ENCODE measurements around the gene MATN1. TPM values are rescaled to one million over a fixed set of nuclear protein-coding genes. Genes with fewer than 3 reads are reported as not detected.

The MATN1 gene
- total RNA-seq, 1 donor from 2014 or later, result not detected

DNA sequence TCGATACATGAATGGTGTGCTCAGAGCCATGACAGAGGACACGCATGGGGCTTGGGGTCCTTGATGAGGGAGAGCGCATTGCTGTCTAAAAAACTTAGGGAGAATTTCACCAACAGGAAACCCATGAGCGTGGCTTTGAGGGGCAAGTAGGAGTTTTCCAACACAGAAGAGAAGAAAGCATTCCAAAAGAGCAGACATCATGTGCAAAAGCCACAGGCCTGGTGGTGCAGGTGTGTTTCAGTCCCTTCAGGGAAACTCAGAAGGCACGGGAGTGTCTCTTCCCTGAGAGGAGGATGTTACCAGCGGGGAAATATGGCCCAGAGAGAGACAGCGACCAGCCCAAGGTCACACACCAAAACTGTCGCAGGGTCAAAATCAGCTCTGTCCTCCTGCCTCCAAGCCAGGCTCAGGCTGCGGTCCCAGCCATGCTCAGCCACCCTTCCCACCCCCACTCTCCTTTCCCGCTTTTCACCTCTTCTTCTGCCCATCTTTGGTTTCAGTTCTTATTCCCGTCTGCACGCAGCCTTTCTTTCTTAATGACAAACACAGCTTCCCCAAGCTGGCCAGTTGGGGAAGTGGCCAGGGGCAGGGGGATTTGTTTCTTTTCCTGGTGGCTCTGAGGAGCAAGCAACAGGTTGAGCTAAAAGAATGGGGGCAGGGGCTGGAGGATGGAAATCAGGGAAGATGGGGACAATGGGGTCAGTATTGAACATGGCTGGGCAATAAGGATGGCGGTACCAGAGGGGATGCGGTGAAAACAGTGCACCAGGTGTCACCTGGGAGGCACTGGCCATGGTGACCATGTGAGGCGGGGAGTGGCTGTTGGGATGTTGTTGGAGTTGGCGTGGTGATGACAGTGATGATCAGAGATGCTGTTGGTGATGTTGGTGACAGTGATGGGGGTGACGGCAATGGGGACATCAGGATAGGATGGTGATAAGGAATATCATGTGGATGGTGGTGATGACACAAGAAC, 23.9 kb upstream of the MATN1 start:
- intact Hi-C loops (cut with DNase I), result no loop called here
- DNase-seq (ENCODE audit: low spot score), result no peak

DNA sequence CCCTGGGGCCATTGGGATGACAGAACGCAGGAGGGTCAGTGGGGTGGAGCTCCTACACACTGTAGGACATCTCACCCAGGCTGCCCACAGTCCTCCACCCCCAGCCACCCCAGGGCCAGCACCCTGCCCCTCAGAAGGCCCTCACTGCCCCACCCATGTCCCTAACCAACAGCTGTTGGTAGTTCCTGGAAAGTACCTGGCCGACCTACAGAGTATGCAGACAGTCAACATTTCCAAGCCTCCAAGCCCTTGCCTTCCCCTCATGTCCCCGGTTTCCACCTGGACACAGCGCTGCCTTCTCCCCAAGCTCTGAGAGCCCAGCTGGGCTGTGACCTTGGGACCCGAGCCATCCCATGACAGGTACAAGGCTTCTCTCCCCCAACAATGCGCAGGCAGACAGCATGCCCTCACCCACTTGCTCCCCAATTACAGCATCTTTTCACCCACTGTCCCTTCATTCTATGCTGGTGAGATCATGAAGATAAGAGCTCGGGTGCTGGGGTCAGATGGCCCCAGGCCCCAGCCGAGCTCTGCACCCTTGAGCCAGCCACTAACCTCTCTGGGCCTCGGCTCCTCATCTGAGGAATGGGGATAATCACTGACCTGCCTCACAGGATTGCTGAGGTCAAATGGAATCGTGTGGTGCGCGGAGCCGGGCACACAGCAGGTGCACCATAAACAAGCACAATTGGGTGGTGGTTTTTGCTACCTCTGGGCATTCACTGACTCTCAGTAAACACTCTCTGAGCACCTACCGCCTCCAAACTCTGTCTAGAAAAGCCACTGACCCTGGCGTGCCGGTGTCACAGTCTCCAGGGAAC, 23.0 kb upstream of the MATN1 start:
- DNase-seq (ENCODE audit: low spot score), result no peak
- intact Hi-C loops (cut with DNase I), result no loop called here

DNA sequence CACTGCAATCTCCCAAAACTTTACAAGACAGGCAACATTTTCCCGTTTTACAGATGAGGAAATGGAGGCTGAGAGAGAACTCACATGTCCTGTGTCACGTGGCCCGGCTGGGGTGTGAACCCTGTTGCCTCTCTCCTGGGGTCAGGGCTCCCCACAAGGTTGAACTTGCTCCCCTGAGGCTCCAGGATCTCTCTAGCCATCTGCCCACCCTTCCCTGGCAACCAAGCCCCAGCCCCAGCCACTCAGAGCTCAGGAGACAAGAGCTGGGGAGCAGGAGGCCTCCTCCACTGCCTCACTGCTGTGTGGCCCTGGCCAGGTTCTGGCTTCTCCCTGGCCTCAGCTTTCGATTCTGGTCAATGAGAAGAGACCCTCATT, 22.4 kb upstream of the MATN1 start:
- intact Hi-C loops (cut with DNase I), result no loop called here

DNA sequence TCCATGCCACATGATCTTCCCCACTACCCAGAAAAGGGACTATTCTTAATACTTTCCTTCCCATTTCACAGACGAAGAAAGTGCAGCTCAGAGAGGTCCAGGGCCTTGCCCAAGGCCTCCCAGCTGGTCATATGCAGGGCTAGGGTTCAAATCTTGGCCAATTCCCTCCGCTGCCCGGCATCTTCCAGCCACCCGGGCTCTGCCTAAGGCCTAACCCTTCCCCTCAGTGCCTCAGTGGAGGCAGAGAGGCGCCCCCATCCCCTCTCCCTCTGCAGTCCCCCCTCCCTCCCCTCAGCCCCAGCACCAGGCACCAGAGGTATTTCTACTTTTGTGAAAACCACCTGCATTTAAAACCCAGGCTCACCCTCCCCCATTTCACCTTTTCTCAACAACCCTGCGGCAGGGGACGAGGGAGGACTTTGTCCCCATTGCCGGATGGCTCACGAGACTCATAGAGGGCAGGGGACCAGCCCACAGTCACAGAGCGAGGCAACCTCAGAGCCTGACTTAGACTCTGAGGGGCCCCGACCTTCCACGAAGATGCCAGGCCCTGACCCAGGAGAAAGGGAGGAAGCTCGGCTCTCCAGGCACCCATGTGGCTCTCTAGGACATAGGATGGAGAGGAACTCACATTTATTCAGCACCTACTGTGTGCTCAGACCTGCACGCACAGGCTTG, 21.9 kb upstream of the MATN1 start:
- DNase-seq (ENCODE audit: low spot score), result no peak
- intact Hi-C loops (cut with DNase I), result no loop called here

More for the DNA sequence above, 22.4 kb upstream of the MATN1 start:
- no peak for DNase-seq (ENCODE audit: low spot score)

DNA sequence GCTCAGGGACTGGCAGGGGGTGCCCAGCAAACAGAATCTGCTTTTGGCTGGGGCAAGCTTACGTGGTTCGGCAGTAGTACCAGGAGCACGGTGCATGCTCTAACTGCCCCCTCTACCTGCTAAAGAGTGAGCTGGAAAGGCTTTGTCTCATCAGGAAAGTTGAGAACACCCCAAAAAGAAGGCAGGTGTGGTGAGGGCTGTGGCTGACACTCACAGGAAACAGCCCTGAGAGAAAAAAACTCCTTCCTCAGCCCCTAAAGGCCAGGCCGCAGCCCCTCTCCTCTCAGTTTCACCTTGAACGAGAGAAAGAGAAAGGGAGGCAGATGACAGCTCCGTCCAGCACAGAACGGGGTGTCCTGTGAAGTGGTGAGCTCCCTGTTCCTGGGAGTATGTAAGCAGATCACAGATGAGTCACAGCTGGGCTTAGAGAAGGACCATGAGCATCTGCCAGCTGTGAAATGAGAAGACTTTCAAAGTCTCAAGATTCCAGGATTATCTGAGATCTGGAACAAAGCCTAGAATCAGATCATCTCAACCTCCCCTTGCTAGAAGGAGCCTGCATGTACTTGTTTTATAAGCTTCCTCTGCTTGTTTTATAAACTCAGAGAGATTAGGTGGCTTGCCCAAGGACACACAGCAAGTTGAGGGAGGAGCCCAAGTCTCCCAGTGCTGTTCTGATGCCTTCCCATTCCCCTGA, 20.8 kb upstream of the MATN1 start:
- intact Hi-C loops (cut with DNase I), result no loop called here
- no peak for DNase-seq (ENCODE audit: low spot score)

DNA sequence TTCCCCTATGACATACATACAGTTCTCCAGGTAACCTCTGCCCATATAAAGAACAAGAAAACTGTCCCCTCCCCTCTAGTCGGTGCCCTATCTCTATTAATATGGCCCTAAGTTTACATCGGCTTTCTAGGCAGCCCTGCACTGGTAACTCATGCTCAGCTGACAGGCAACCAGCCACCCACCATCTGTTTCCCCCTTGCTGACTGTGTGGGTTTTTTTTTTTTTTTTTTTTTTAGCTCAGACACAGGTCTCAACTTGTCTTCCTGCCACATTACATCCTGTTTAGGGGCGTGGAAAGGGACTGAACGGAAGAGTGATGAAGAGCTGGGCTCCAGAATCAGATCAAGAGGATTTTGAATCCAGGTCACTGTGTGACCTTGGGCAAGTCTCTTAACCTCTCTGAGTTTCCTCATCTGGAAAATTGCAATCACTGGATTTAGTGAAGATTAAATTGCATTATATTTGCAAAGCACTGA, 20.2 kb upstream of the MATN1 start:
- no peak for DNase-seq (ENCODE audit: low spot score)
- intact Hi-C loops (cut with DNase I), result no loop called here

DNA sequence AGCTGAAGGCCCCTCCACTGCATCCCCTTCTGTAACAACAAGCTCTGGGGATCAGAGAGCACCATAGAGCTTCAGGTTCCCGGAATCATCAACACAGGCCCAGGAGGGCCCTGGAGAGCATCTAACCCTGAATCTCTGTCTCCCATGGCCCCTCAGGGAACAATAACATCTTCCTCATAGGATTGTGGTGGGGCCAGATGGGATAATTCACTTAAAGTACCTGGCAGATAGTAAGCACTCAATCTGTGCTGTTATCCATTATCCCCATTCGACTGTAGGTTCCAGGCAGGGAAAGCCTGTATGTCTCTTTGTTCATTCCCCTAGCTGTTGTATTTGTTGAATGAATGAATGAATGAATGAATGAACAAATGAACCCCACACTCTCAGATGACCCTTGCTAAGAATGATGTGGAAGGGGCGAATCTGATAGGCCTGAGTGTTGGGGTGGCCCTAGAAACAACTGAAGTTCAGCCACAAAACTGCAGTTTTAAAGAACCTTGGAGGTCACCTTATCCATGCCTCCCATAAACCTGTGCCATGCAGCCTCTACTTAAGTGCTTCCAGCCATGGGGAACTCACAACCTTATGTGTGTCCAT, 19.7 kb upstream of the MATN1 start:
- intact Hi-C loops (cut with DNase I), result no loop called here
- DNase-seq (ENCODE audit: low spot score), result no peak

DNA sequence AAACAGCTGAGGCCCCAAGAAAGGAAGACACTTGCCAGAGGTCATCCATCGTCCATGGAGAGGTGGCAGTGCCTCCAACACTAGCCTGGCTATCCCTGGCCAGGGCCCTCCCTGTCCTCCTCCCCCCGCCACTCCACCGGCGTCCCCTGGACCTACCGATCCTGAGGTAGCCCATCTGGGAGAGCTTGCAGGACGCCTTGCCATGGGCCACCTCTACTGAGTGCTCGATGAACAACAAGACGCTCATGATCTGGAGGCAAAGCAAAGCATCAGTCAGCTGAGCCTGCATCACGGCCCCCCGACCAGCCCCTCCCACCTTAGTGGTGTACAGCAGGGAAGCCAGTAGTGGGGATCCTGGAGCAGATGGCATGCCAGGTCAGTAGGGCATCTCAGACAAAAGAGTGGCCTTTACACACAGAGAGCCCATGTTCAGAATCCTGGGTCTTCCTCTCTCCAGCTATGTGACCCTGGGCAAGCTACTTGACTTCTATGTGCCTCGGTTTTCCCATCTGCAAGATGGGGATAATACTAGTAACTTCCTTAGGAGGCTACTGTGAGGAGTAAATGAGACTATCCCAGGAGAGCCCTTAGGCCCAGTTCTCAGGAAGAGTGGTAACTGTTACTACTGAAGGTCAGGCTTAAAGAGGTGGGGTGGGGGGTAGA, 19.0 kb upstream of the MATN1 start:
- DNase-seq (ENCODE audit: low spot score), result no peak
- intact Hi-C loops (cut with DNase I), result no loop called here

DNA sequence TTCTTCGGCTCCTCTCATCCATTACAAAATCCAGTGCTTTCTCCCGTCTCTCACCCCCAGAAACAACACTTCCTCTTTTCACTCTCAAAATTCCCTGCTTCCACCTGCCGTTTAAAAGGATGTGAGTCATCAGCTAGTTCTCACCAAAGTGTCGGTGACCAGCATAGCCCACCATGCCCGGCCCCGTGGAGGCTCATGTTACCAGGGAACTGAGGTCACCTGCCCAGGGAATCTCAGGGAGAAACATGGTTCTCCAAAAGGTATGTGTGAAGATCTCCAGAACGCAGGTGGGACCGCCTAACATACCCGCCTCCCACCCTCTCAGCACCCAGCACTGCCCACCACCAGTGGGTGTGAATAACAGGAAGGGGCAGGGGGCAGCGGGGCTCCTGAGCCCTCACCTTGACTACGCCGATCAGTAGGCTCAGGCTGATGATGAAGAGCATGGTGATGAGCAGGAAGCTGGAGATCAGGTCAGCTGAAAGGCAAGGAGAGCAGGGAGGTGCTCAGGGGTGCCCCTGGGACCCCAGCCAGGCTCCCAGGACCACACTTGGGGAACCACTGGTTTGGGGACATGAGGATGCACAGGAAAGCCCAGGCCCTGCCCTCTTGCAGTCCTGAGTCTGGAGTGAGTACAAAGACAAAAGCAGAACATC, 18.0 kb upstream of the MATN1 start:
- no peak for DNase-seq (ENCODE audit: low spot score)
- intact Hi-C loops (cut with DNase I), result no loop called here

DNA sequence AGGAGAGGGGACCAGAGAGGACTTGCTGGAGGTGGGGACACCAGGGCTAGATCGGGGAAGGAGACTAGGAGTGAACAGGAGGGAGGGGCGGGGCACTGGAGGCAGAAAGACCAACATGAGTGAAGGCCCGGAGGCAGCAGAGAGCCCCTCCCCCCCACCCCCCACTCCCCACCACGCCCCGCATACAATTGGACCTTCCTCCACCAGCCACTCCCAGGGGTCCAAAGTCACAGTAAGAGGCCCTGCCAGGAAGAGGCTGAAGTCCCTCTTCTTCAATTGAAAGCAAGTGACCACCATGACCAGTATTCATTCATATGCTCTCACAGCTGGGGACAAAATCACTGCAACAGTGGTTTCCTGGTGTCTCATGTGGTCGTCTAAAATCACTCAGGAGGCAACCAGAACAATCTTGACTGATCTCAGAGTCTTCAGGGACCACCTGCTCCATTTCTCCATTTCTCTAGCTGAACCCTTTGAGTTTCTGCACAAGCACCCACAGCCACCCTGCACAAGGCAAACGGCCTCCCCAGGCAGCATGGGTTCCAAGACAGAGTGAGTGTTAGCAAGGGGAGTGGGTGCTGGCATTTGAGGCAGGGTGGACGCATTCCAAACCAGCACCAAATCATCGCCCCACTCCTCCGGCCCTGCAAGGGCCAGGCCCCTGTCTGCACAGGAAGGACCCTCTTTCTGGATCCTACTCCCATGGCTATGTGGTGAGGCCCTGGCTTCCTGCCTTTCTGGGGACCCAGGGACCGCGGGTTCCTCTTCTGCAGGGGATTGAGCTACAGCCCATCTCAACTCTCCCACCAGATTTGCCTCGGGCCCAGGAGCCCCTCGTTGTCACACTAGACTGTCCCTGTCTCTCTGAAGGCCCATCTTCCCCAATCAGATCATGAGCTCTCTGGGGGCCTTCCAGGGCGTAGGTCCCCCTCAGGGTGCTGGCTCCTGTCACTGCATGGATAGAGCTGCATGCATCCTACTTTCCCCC, 17.2 kb upstream of the MATN1 start:
- intact Hi-C loops (cut with DNase I), result no loop called here
- no peak for DNase-seq (ENCODE audit: low spot score)

DNA sequence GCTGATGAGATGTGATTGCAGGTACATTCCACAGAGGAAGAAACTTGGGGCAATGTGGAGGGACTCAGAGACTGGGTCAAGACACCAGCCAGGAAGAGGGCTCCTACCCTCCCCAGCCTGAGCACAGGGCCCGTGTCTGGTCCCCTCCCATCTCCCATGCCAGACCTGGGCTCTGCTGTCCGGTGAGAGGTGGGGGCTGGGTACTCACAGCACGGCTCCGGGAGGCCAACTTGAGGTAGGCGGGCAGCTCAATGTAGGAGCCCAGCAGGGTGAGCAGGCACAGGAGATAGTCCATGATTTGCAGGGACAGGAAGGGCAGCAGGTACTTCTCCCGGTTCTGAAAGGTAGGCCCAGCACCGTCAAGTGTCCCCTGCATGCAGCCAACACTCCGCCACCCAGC, 16.2 kb upstream of the MATN1 start:
- no peak for DNase-seq (ENCODE audit: low spot score)
- intact Hi-C loops (cut with DNase I), result no loop called here

DNA sequence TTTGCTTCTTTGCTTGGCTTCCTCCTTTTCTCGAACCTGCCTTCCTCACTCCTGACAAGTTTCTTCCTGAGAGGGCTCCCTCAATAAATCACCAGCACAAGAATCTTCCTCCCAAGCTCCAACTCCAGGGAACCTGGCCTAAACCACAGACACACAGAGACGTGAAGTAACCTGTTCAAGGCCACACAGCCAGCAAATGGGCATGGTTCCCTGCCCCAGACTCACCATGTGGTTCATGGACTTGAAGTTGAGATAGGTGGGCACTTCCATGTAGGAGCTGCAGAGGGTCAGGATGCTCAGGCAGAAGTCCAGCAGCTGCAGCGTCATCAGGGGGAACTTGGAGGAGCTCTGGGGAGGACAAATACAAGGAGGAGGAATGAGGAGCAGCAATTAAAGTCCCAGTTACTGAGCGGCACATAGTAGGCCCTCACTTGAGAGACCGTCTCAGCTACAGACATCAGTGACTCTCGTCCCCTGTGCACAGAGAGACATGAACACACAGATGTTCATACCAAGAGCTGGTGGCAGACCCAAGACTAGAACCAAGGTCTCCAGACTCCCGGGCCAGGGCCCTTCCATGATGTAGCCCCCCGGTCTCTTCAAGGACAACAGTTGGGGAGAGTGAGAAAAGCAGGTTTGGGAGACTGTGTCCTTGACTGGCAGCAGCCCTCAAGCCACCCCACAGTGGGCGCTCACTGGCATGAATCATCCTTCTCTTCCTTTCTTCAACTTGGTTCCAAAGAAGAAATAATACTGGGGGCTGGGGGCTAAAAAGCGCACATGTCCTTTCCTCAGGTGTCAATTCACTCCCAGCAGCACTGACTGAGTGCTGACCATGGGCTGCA, 15.6 kb upstream of the MATN1 start:
- no peak for DNase-seq (ENCODE audit: low spot score)
- intact Hi-C loops (cut with DNase I), result no loop called here

DNA sequence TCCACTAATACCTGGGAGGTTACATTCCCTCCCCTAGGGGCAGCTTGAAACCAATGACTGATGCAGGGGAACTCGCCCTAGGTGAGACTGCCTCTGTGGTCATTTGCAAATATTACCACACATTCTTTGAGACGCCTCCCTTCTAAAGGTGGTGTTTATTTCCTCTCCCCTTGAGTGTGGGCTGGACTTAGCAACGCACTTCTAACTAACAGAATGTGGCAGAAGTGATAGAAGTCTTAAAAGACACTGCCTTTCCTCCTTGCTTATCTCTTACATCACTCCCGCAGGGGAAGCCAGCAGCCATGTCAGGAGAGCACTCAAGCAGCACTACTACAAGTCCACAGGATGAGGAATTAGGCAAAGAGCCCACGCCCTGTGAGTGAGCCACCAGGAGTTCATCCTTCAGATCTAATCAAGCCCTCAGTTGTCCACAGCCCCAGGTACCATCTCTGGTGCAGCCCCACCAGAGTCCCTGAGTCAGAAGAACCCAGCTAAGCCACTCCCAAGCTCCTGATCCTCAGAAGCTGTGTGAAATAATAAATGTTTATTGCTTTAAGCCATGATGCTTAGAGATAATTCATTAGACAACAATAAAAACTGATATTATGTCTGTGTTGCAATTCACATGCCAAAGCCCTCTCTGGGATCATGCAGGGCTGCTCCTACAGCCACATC, 14.8 kb upstream of the MATN1 start:
- intact Hi-C loops (cut with DNase I), result no loop called here

DNA sequence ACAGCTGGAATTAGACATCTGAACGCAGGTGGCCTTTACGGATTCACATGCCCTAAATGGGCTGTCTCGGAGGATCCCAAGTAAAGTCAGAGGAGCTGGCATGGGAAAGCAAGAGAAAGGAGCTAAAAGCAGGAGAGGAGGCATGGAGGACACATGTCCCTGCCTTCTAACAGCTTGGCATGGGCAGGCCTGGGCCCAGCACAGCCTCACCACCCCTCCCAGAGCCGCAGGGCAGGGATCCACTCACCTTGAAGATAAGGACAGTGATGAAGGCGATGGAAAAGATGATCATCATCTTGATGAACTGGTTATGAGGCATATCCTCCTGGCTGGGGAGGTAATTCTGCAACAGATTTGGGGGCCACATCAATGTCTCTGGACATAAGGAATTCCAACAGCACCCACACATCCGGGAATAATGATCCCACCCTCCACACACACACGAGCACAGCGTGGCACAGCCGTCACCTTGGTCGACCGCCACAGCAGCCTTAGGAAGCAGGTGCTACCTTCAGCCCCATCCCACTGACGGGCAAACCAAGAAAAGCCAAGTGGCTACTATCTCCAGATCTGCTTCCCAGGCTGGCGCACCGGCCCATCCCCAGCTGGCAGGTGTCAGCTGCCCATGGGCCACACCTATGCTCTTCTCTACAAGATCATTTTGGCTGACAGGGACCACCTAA, 14.1 kb upstream of the MATN1 start:
- intact Hi-C loops (cut with DNase I), result no loop called here
- no peak for DNase-seq (ENCODE audit: low spot score)

More for the DNA sequence above, 14.8 kb upstream of the MATN1 start:
- DNase-seq (ENCODE audit: low spot score), result no peak
